HG03196 (cell line): ENCODE results near the gene MRPS22.
A peak's percentile ranks its signal among the peaks of the same experiment; 100 is the strongest.

Experiments used
- ATAC-seq: cut with Tn5 transposase; IDR thresholded peaks from one replicate; pipeline ENCODE4 v1.9.1; 2021; ENCODE audit not compliant: unreplicated experiment

MRPS22 gene

GRCh38 chr3:139311557-139311956, 32.3 kb upstream of the MRPS22 start:
- no peak for ATAC-seq

GRCh38 chr3:139312416-139312815, 31.4 kb upstream of the MRPS22 start:
- no peak for ATAC-seq

GRCh38 chr3:139312959-139313358, 30.9 kb upstream of the MRPS22 start:
- no peak for ATAC-seq

GRCh38 chr3:139313921-139314320, 29.9 kb upstream of the MRPS22 start:
- ATAC-seq = no peak

- ATAC-seq = no peak
Observed at GRCh38 chr3:139317215-139317614, 26.6 kb upstream of the MRPS22 start.

- ATAC-seq = no peak
Observed at GRCh38 chr3:139317660-139318430, 26.0 kb upstream of the MRPS22 start.

- no peak for ATAC-seq
Observed at GRCh38 chr3:139318431-139318816, 25.4 kb upstream of the MRPS22 start.

GRCh38 chr3:139318826-139319225, 25.0 kb upstream of the MRPS22 start:
- ATAC-seq = no peak

GRCh38 chr3:139319428-139320402, 24.1 kb upstream of the MRPS22 start:
- no peak for ATAC-seq

GRCh38 chr3:139320551-139321309, 23.1 kb upstream of the MRPS22 start:
- no peak for ATAC-seq

- no peak for ATAC-seq
Observed at GRCh38 chr3:139322346-139322745, 21.5 kb upstream of the MRPS22 start.

- no peak for ATAC-seq
Observed at GRCh38 chr3:139323146-139323545, 20.7 kb upstream of the MRPS22 start.

GRCh38 chr3:139324456-139324855, 19.4 kb upstream of the MRPS22 start:
- ATAC-seq = no peak

- ATAC-seq = no peak
Observed at GRCh38 chr3:139325551-139325950, 18.3 kb upstream of the MRPS22 start.

GRCh38 chr3:139326131-139326530, 17.7 kb upstream of the MRPS22 start:
- ATAC-seq = no peak

- no peak for ATAC-seq
Observed at GRCh38 chr3:139326707-139327106, 17.1 kb upstream of the MRPS22 start.

GRCh38 chr3:139327231-139327630, 16.6 kb upstream of the MRPS22 start:
- ATAC-seq = no peak

GRCh38 chr3:139327861-139328260, 16.0 kb upstream of the MRPS22 start:
- no peak for ATAC-seq

GRCh38 chr3:139328356-139328755, 15.5 kb upstream of the MRPS22 start:
- no peak for ATAC-seq

GRCh38 chr3:139329364-139329850, 14.4 kb upstream of the MRPS22 start:
- ATAC-seq = peak; percentile 98

GRCh38 chr3:139332092-139332491, 11.7 kb upstream of the MRPS22 start:
- no peak for ATAC-seq
